ENCODE measurements around the gene ACAP1.

ACAP1 gene

GRCh38 chr17:7309628-7310027 is 26.7 kb upstream of the ACAP1 start:
- peak overlapping the region; percentile 92 to 99 (median 98) for H3K27ac Mint-ChIP-seq
- no peaks in the 10 kb centered on the region for H3K27me3 Mint-ChIP-seq (ENCODE audit: low read depth)
- no peak for TF ChIP-seq CTCF (IDR thresholded peaks at IDR 0.05; ENCODE audit: unreplicated experiment in 3 of 3)
- peaks cover 57% of the 10 kb centered on the region for H3K36me3 Mint-ChIP-seq (ENCODE audit: low read depth)
- peaks cover 49% of the 10 kb centered on the region for H3K4me1 Mint-ChIP-seq
- peak overlapping the region; percentile 94 to 99 (median 97) for H3K4me3 Mint-ChIP-seq
- no peaks in the 10 kb centered on the region for H3K9me3 Mint-ChIP-seq

- H3K36me3 Mint-ChIP-seq (ENCODE audit: low read depth) = peaks cover 57% of the 10 kb centered on the region
- H3K9me3 Mint-ChIP-seq = no peaks in the 10 kb centered on the region
- no peak for TF ChIP-seq CTCF (IDR thresholded peaks at IDR 0.05; ENCODE audit: unreplicated experiment in 3 of 3)
- peaks cover 51% of the 10 kb centered on the region for H3K4me1 Mint-ChIP-seq
- H3K27ac Mint-ChIP-seq = peak overlapping the region in 2 of 3 experiments; percentile 98 to 99
- peak overlapping the region; percentile 94 to 99 (median 97) for H3K4me3 Mint-ChIP-seq
- H3K27me3 Mint-ChIP-seq (ENCODE audit: low read depth) = no peaks in the 10 kb centered on the region
Measured at GRCh38 chr17:7311110-7311705, 25.1 kb upstream of the ACAP1 start.

GRCh38 chr17:7312432-7313087 is 23.8 kb upstream of the ACAP1 start:
- Mint-ChIP-seq H3K4me3 (peak overlapping the region; percentile 83 to 85 (median 84)), H3K4me1 (peaks cover 55% of the 10 kb centered on the region), H3K9me3 (no peaks in the 10 kb centered on the region), H3K27ac (peak overlapping the region in 2 of 3 experiments; percentile 37 to 59), H3K36me3 (ENCODE audit: low read depth) (peaks cover 65% of the 10 kb centered on the region), H3K27me3 (ENCODE audit: low read depth) (no peaks in the 10 kb centered on the region)
- TF ChIP-seq CTCF (IDR thresholded peaks at IDR 0.05; ENCODE audit: unreplicated experiment in 3 of 3) = no peak

GRCh38 chr17:7313088-7313889 is 23.0 kb upstream of the ACAP1 start:
- no peaks in the 10 kb centered on the region for H3K27me3 Mint-ChIP-seq (ENCODE audit: low read depth)
- peak overlapping the region in 2 of 3 experiments; percentile 35 to 37 for H3K27ac Mint-ChIP-seq
- TF ChIP-seq CTCF (IDR thresholded peaks at IDR 0.05; ENCODE audit: unreplicated experiment in 3 of 3) = peak in 1 of 3 experiments; percentile 15
- H3K9me3 Mint-ChIP-seq = no peaks in the 10 kb centered on the region
- H3K36me3 Mint-ChIP-seq (ENCODE audit: low read depth) = peaks cover 69% of the 10 kb centered on the region
- H3K4me1 Mint-ChIP-seq = peaks cover 55% of the 10 kb centered on the region
- peak overlapping the region; percentile 83 to 85 (median 84) for H3K4me3 Mint-ChIP-seq

- H3K27me3 Mint-ChIP-seq (ENCODE audit: low read depth) = no peaks in the 10 kb centered on the region
- peak overlapping the region; percentile 35 to 81 (median 75) for H3K27ac Mint-ChIP-seq
- H3K4me3 Mint-ChIP-seq = peak overlapping the region; percentile 83 to 85 (median 84)
- H3K9me3 Mint-ChIP-seq = no peaks in the 10 kb centered on the region
- peaks cover 49% of the 10 kb centered on the region for H3K4me1 Mint-ChIP-seq
- peaks cover 67% of the 10 kb centered on the region for H3K36me3 Mint-ChIP-seq (ENCODE audit: low read depth)
- TF ChIP-seq CTCF (IDR thresholded peaks at IDR 0.05; ENCODE audit: unreplicated experiment in 3 of 3) = no peak
Measured at GRCh38 chr17:7313890-7314718, 22.2 kb upstream of the ACAP1 start.
